PC-3 (cell line): ENCODE results near the gene EDN2.

Source experiments
- EZH2 ChIP-seq: fragments of 300-600 bp; sonication (generic); IDR thresholded peaks from one replicate; pipeline ENCODE4 v1.6.1; 2017; ENCODE audit warnings: antibody characterized with exemption, mild to moderate bottlenecking, low read length; ENCODE audit not compliant: unreplicated experiment
- EZH2phosphoT487 ChIP-seq: fragments of 300-600 bp; sonication (generic); IDR thresholded peaks from 2 replicates; pipeline ENCODE4 v1.6.1; 2018; ENCODE audit warnings: mild to moderate bottlenecking, antibody characterized with exemption, low read length, borderline replicate concordance
- TF ChIP-seq, protein P1 (sequence below): fragments of 300-600 bp; sonication (generic); conservative IDR thresholded peaks from 2 replicates; pipeline ENCODE4 v1.5.1; 2017; ENCODE audit warnings: antibody characterized with exemption, low read depth, mild to moderate bottlenecking, low read length

- TF ChIP-seq, protein P1, sequence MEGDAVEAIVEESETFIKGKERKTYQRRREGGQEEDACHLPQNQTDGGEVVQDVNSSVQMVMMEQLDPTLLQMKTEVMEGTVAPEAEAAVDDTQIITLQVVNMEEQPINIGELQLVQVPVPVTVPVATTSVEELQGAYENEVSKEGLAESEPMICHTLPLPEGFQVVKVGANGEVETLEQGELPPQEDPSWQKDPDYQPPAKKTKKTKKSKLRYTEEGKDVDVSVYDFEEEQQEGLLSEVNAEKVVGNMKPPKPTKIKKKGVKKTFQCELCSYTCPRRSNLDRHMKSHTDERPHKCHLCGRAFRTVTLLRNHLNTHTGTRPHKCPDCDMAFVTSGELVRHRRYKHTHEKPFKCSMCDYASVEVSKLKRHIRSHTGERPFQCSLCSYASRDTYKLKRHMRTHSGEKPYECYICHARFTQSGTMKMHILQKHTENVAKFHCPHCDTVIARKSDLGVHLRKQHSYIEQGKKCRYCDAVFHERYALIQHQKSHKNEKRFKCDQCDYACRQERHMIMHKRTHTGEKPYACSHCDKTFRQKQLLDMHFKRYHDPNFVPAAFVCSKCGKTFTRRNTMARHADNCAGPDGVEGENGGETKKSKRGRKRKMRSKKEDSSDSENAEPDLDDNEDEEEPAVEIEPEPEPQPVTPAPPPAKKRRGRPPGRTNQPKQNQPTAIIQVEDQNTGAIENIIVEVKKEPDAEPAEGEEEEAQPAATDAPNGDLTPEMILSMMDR: no peak
- TF ChIP-seq EZH2 (no peak), EZH2phosphoT487 (no peak)
Measured at GRCh38 chr1:41524676-41525675, 40.5 kb upstream of the EDN2 start.
